Right lobe of liver (tissue), 6 donors: Measurements from ENCODE around the gene ZNF746. TPM values are rescaled to one million over a fixed set of nuclear protein-coding genes. Genes with fewer than 3 reads are reported as not detected.

ENCODE experiments used
- ATAC-seq, 4 donors: fragments of 200-7000 bp; cut with Tn5 transposase; one replicate each; pipeline ENCODE4 v1.9.1; 2020; ENCODE audit warnings: mild to moderate bottlenecking in 4 of 4, moderate library complexity in 4 of 4
- DNase-seq, 3 donors: peaks; one replicate each; pipeline ENCODE4 v3.0.0-alpha.2; 2020
- H3K27ac ChIP-seq, 3 donors: fragments of 200-600 bp; one replicate each; pipeline ENCODE4 v1.8.0; 2022
- H3K27me3 ChIP-seq, 2 donors: fragments of 200-600 bp; one replicate each; pipeline ENCODE4 v1.8.0; 2022
- H3K36me3 ChIP-seq, 4 donors: fragments of 200-600 bp; sonication (generic) in 1 of 4; one replicate each; pipeline versions ENCODE4 v1.5.1 to v1.8.0; 2017 to 2022; ENCODE audit warnings: control low read depth in 1 of 4
- H3K4me1 ChIP-seq, 4 donors: fragments of 200-600 bp; sonication (generic) in 1 of 4; one replicate each; pipeline versions ENCODE4 v1.5.1 to v1.8.0; 2017 to 2022; ENCODE audit warnings: control low read depth in 1 of 4
- H3K4me3 ChIP-seq, 3 donors: fragments of 200-600 bp; one replicate each; pipeline ENCODE4 v1.8.0; 2022
- H3K9me3 ChIP-seq, 4 donors: fragments of 200-600 bp; sonication (generic) in 1 of 4; one replicate each; pipeline versions ENCODE4 v1.5.1 to v1.8.0; 2017 to 2022; ENCODE audit warnings: control low read depth in 1 of 4
- CTCF ChIP-seq, 4 donors: fragments of 200-600 bp in 3 of 4; fragments of 450-650 bp in 1 of 4; IDR thresholded peaks; one replicate each; pipeline versions ENCODE4 v1.5.1 to v1.8.0; 2016 to 2022; ENCODE audit warnings: antibody characterized with exemption in 4 of 4, mild to moderate bottlenecking in 2 of 4
- POLR2A ChIP-seq: fragments of 450-650 bp; IDR thresholded peaks from one replicate; pipeline ENCODE4 v1.6.1; 2017; ENCODE audit warnings: antibody characterized with exemption, mild to moderate bottlenecking
- WGBS: methylation state at CpG from one replicate; pipeline ENCODE4 v1.1.6; 2018; ENCODE audit warnings: low coverage, low lambda C conversion rate; ENCODE audit not compliant: insufficient coverage; ENCODE audit errors: missing lambda C conversion rate; 5-methylcytosine and 5-hydroxymethylcytosine counted together
- intact Hi-C, 2 donors: fragments of 100-400 bp; cut with DNase I; formaldehyde crosslinking; loops; one replicate each; pipeline versions ENCODE4 v1.11.2 to v1.14.1; 2022
- long read RNA-seq: library from polyadenylated mRNA; unstranded; transcript quantifications from one replicate; pipeline ENCODE4 v2.0.0, GENCODE V29; 2019
- total RNA-seq, 6 experiments: library from RNA; depleted of rRNA in 2 of 6; stranded (reverse); fragments of >200 nt in 2 of 6; fragmentation: NEBNext Ultra II Directional in 3 of 6; extraction: Animal tissue kit (Norgen Biotek cat#: 25700) in 3 of 6; gene quantifications; one replicate each; pipeline versions ENCODE4 v1.1.0 to v1.2.4, GENCODE V29; 2016 to 2023
- donor health status: DM: no; HTN: yes; CAD: no.
- donor health status: DM: no; HTN: no; CAD: no.
- donor health status: DM: no; HTN: no; CAD: no.
- donor health status: DM: no; HTN: yes; CAD: no.
- donor health status: DM: no; HTN: yes; CAD: no.

ZNF746 gene
- 10 to 100 TPM in 3 of 6 experiments, 1 to 10 TPM in 3; 7.9 to 15.8 (median 10.4) TPM for total RNA-seq
- long read RNA-seq, partial matches to known transcripts: 0 of 1 reads
- long read RNA-seq, other reads (novel, unspliced or antisense): 1 of 1 reads

- WGBS: 0% methylated on average over 4 of the region's 109 CpGs
- DNase-seq: peak; percentile 87 to 91 (median 89)
- Histone ChIP-seq H3K36me3 (peaks cover 0 to 15% (median 8%) of the 10 kb centered on the region in 4 donors), H3K27me3 (no peaks in the 10 kb centered on the region), H3K9me3 (no peaks in the 10 kb centered on the region), H3K27ac (peak within 1 kb of the TSS; percentile 60 to 92 (median 73)), H3K4me3 (peak within 1 kb of the TSS; percentile 62 to 77 (median 67)), H3K4me1 (peaks cover 0 to 26% (median 10%) of the 10 kb centered on the region in 4 donors)
- TF ChIP-seq POLR2A: peak; percentile 84
- peak; percentile 35 to 84 (median 57) for TF ChIP-seq CTCF (IDR thresholded peaks at IDR 0.05)
- peak; percentile 87 to 94 (median 90) for ATAC-seq
- intact Hi-C loops: no loop called here
Observed at GRCh38 chr7:149497467-149498261, at the start of gene ZNF746. TSS of gene ZNF746 (minus strand) at chr7:149497809. CDS start at chr7:149497536, 273 bp downstream.

- Histone ChIP-seq H3K4me3 (no peak overlapping the region), H3K9me3 (no peaks in the 10 kb centered on the region), H3K36me3 (peaks cover 5 to 33% (median 10%) of the 10 kb centered on the region in 4 donors), H3K27ac (no peak overlapping the region), H3K4me1 (no peaks in the 10 kb centered on the region), H3K27me3 (no peaks in the 10 kb centered on the region)
- intact Hi-C loops: no loop called here
- ATAC-seq: peak in 1 of 4 donors; percentile 22
- DNase-seq: no peak
- no peak for TF ChIP-seq POLR2A
- TF ChIP-seq CTCF (IDR thresholded peaks at IDR 0.05): no peak
- WGBS: 100% methylated on average over 1 of the region's 3 CpGs
Observed at GRCh38 chr7:149547126-149547525, 49.5 kb upstream of the ZNF746 start.

- 100% methylated on average over 1 of the region's 2 CpGs for WGBS
- no peak for DNase-seq
- H3K4me3 ChIP-seq: no peak overlapping the region
- peaks cover 0 to 2% (median 0%) of the 10 kb centered on the region in 4 donors for H3K9me3 ChIP-seq
- no peaks in the 10 kb centered on the region for H3K27me3 ChIP-seq
- H3K27ac ChIP-seq: no peak overlapping the region
- intact Hi-C loops: no loop called here
- H3K4me1 ChIP-seq: no peaks in the 10 kb centered on the region
- TF ChIP-seq CTCF (IDR thresholded peaks at IDR 0.05) (no peak), POLR2A (no peak)
- no peak for ATAC-seq
- peaks cover 5 to 26% (median 10%) of the 10 kb centered on the region in 4 donors for H3K36me3 ChIP-seq
Observed at GRCh38 chr7:149546331-149546730, 48.7 kb upstream of the ZNF746 start.

- H3K9me3 ChIP-seq: peaks cover 0 to 5% (median 0%) of the 10 kb centered on the region in 4 donors
- intact Hi-C loops: no loop called here
- H3K27ac ChIP-seq: no peak overlapping the region
- 32% methylated on average over 3 of the region's 3 CpGs for WGBS
- peaks cover 0 to 8% (median 5%) of the 10 kb centered on the region in 4 donors for H3K36me3 ChIP-seq
- TF ChIP-seq POLR2A: no peak
- no peak for TF ChIP-seq CTCF (IDR thresholded peaks at IDR 0.05)
- DNase-seq (no peak), ATAC-seq (no peak)
- H3K4me3 ChIP-seq: no peak overlapping the region
- H3K27me3 ChIP-seq: no peaks in the 10 kb centered on the region
- H3K4me1 ChIP-seq: no peaks in the 10 kb centered on the region
Observed at GRCh38 chr7:149544028-149544427, 46.4 kb upstream of the ZNF746 start.
